ENCODE data around the gene KCNQ1.

KCNQ1 gene

GRCh38 chr11:2874963-2875362, 430.2 kb downstream of the KCNQ1 start:
- TF ChIP-seq GATA3 (IDR thresholded peaks at IDR 0.05; ENCODE audit: low read depth, low read length) (no peak), GATA2 (IDR thresholded peaks at IDR 0.05; ENCODE audit: low read depth, low read length) (no peak)

GRCh38 chr11:2877474-2877873, 432.7 kb downstream of the KCNQ1 start:
- no peak for TF ChIP-seq GATA3 (IDR thresholded peaks at IDR 0.05; ENCODE audit: low read depth, low read length)
- TF ChIP-seq GATA2 (IDR thresholded peaks at IDR 0.05; ENCODE audit: low read depth, low read length): no peak

GRCh38 chr11:2878782-2879181, 434.0 kb downstream of the KCNQ1 start:
- TF ChIP-seq GATA3 (IDR thresholded peaks at IDR 0.05; ENCODE audit: low read depth, low read length): no peak
- TF ChIP-seq GATA2 (IDR thresholded peaks at IDR 0.05; ENCODE audit: low read depth, low read length): no peak

- no peak for TF ChIP-seq GATA2 (IDR thresholded peaks at IDR 0.05; ENCODE audit: low read depth, low read length)
- no peak for TF ChIP-seq GATA3 (IDR thresholded peaks at IDR 0.05; ENCODE audit: low read depth, low read length)
Observed at GRCh38 chr11:2880646-2881045, 435.8 kb downstream of the KCNQ1 start.

- TF ChIP-seq GATA3 (IDR thresholded peaks at IDR 0.05; ENCODE audit: low read depth, low read length) (no peak), GATA2 (IDR thresholded peaks at IDR 0.05; ENCODE audit: low read depth, low read length) (no peak)
Observed at GRCh38 chr11:2881076-2881980, 436.5 kb downstream of the KCNQ1 start.

- TF ChIP-seq GATA2 (IDR thresholded peaks at IDR 0.05; ENCODE audit: low read depth, low read length) (no peak), GATA3 (IDR thresholded peaks at IDR 0.05; ENCODE audit: low read depth, low read length) (no peak)
Observed at GRCh38 chr11:2881981-2882375, 437.2 kb downstream of the KCNQ1 start.

- TF ChIP-seq GATA2 (IDR thresholded peaks at IDR 0.05; ENCODE audit: low read depth, low read length) (no peak), GATA3 (IDR thresholded peaks at IDR 0.05; ENCODE audit: low read depth, low read length) (no peak)
Observed at GRCh38 chr11:2882396-2883110, 437.7 kb downstream of the KCNQ1 start.

GRCh38 chr11:2883640-2883978, 438.8 kb downstream of the KCNQ1 start:
- TF ChIP-seq GATA2 (IDR thresholded peaks at IDR 0.05; ENCODE audit: low read depth, low read length) (no peak), GATA3 (IDR thresholded peaks at IDR 0.05; ENCODE audit: low read depth, low read length) (no peak)

GRCh38 chr11:2883979-2884815, 439.4 kb downstream of the KCNQ1 start:
- no peak for TF ChIP-seq GATA2 (IDR thresholded peaks at IDR 0.05; ENCODE audit: low read depth, low read length)
- no peak for TF ChIP-seq GATA3 (IDR thresholded peaks at IDR 0.05; ENCODE audit: low read depth, low read length)

GRCh38 chr11:2885017-2885677, 440.3 kb downstream of the KCNQ1 start:
- TF ChIP-seq GATA3 (IDR thresholded peaks at IDR 0.05; ENCODE audit: low read depth, low read length) (no peak), GATA2 (IDR thresholded peaks at IDR 0.05; ENCODE audit: low read depth, low read length) (no peak)

- TF ChIP-seq GATA3 (IDR thresholded peaks at IDR 0.05; ENCODE audit: low read depth, low read length): no peak
- no peak for TF ChIP-seq GATA2 (IDR thresholded peaks at IDR 0.05; ENCODE audit: low read depth, low read length)
Observed at GRCh38 chr11:2885678-2886081, 440.9 kb downstream of the KCNQ1 start, which contains the start of gene CDKN1C. CDKN1C (minus strand) TSS chr11:2885775; CDS start chr11:2885456, 319 bp downstream.

- TF ChIP-seq GATA2 (IDR thresholded peaks at IDR 0.05; ENCODE audit: low read depth, low read length) (no peak), GATA3 (IDR thresholded peaks at IDR 0.05; ENCODE audit: low read depth, low read length) (no peak)
Observed at GRCh38 chr11:2886191-2886894, 441.5 kb downstream of the KCNQ1 start.

- no peak for TF ChIP-seq GATA3 (IDR thresholded peaks at IDR 0.05; ENCODE audit: low read depth, low read length)
- TF ChIP-seq GATA2 (IDR thresholded peaks at IDR 0.05; ENCODE audit: low read depth, low read length): no peak
Observed at GRCh38 chr11:2886936-2887335, 442.1 kb downstream of the KCNQ1 start.
